Endothelial cell (in vitro differentiated cells): ENCODE results near the gene DMD. TPM values are rescaled to one million over a fixed set of nuclear protein-coding genes. Genes with fewer than 3 reads are reported as not detected.
A peak's percentile ranks its signal among the peaks of the same experiment; 100 is the strongest.

Experiments used
- DNase-seq: peaks from one replicate; pipeline ENCODE4 v3.0.0; 2021; ENCODE audit warnings: low spot score
- H3K27ac Mint-ChIP-seq: one replicate; pipeline ENCODE4 v1.8.0; 2021; ENCODE audit warnings: mixed read lengths, inconsistent platforms; ENCODE audit not compliant: unreplicated experiment
- H3K27me3 Mint-ChIP-seq: one replicate; pipeline ENCODE4 v1.8.0; 2021; ENCODE audit warnings: mild to moderate bottlenecking, moderate library complexity, mixed read lengths, inconsistent platforms; ENCODE audit not compliant: unreplicated experiment
- H3K36me3 Mint-ChIP-seq: one replicate; pipeline ENCODE4 v1.8.0; 2021; ENCODE audit warnings: mild to moderate bottlenecking, low read depth, mixed read lengths, inconsistent platforms; ENCODE audit not compliant: unreplicated experiment
- H3K4me1 Mint-ChIP-seq: one replicate; pipeline ENCODE4 v1.8.0; 2021; ENCODE audit warnings: mild to moderate bottlenecking, mixed read lengths, inconsistent platforms; ENCODE audit not compliant: unreplicated experiment
- H3K4me3 Mint-ChIP-seq: one replicate; pipeline ENCODE4 v1.8.0; 2021; ENCODE audit warnings: mild to moderate bottlenecking, mixed read lengths, inconsistent platforms; ENCODE audit not compliant: unreplicated experiment
- H3K9me3 Mint-ChIP-seq: one replicate; pipeline ENCODE4 v1.8.0; 2021; ENCODE audit warnings: mixed read lengths, inconsistent platforms; ENCODE audit not compliant: unreplicated experiment
- total RNA-seq: library from RNA; stranded (reverse); fragmentation: NEBNext Ultra II Directional; extraction: Animal tissue kit (Norgen Biotek cat#: 25700); gene quantifications from one replicate; pipeline ENCODE4 v1.2.1, GENCODE V29; 2021; ENCODE audit not compliant: unreplicated experiment
- TF ChIP-seq, protein P1 (sequence below): fragments of 200-600 bp; sonication (generic); IDR thresholded peaks from one replicate; pipeline ENCODE4 v1.5.0; 2021; ENCODE audit warnings: antibody characterized with exemption; ENCODE audit not compliant: unreplicated experiment

DMD gene
- total RNA-seq, 1 donor from 2014 or later: 5.5 TPM

DNA sequence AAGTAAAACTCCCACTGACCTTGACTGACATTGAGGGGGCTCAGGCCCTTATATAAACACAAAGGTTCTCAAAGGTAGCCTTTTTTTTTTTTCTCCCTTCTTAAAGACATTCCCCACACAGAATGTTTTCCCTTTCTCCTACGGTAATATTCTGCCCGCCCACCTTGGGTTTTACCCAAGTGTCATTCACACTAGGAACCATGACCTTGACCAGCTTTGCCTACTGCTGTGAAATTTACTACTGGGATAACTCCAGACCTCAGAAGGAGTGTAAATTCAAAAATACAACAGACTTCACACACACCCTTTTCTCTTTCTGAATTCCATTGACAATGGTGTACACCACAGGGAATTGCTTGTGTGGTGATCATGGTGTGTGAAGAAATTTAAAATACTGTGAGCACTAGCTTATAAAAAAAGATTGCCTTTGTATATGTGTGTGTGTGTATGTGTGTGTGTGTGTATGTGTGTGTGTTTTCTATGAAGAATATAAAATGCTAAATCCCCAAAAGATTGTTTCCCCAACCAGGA is 1550.0 kb downstream of the DMD start:
- DNase-seq: no peak
- TF ChIP-seq, protein P1, sequence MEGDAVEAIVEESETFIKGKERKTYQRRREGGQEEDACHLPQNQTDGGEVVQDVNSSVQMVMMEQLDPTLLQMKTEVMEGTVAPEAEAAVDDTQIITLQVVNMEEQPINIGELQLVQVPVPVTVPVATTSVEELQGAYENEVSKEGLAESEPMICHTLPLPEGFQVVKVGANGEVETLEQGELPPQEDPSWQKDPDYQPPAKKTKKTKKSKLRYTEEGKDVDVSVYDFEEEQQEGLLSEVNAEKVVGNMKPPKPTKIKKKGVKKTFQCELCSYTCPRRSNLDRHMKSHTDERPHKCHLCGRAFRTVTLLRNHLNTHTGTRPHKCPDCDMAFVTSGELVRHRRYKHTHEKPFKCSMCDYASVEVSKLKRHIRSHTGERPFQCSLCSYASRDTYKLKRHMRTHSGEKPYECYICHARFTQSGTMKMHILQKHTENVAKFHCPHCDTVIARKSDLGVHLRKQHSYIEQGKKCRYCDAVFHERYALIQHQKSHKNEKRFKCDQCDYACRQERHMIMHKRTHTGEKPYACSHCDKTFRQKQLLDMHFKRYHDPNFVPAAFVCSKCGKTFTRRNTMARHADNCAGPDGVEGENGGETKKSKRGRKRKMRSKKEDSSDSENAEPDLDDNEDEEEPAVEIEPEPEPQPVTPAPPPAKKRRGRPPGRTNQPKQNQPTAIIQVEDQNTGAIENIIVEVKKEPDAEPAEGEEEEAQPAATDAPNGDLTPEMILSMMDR: no peak
- Mint-ChIP-seq H3K36me3 (no peaks in the 10 kb centered on the region), H3K27ac (no peak overlapping the region), H3K27me3 (no peaks in the 10 kb centered on the region), H3K4me3 (no peak overlapping the region), H3K4me1 (peaks cover 3% of the 10 kb centered on the region), H3K9me3 (no peaks in the 10 kb centered on the region)

DNA sequence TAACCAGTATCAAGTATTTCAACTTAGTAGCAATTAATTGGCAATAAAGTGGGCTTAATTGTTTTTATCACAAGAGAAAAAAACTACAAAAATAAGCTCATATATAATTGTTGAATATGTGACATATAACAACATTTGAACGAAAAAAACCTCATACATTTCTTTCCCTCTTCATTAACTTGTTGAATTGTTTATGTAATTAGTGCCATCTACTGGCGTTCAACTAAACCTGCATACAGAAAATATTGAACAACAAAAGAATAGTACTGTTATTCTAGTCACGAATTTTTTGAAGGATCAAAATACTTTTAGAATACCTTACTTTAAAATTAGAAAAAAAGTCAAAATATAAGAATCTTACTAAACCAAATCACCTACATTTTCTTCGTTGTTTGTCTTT is 1553.0 kb downstream of the DMD start:
- Mint-ChIP-seq H3K36me3 (no peaks in the 10 kb centered on the region), H3K9me3 (no peaks in the 10 kb centered on the region), H3K27ac (no peak overlapping the region), H3K4me1 (peaks cover 3% of the 10 kb centered on the region), H3K27me3 (no peaks in the 10 kb centered on the region), H3K4me3 (no peak overlapping the region)
- TF ChIP-seq, protein P1: peak; percentile 56
- no peak for DNase-seq

DNA sequence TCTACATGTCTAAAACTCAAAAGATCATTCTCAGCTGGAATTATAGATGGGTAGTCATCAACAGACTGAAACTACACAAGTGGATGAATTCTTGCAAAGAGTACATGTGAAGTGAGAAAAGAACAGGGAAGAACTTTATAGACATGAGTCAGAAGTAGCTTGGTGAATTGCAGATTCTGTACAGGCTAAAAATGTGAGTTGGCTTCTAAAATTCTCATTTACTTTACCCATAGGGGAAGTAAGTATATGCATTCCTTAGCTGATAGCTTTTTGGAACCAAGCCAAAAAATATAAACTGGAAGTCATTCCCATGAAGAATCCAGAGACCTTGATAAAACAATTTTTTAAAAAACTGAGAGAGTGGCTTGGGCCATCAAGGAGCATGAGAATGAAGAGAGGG is 1555.3 kb downstream of the DMD start:
- Mint-ChIP-seq H3K27me3 (no peaks in the 10 kb centered on the region), H3K27ac (no peak overlapping the region), H3K9me3 (no peaks in the 10 kb centered on the region), H3K36me3 (no peaks in the 10 kb centered on the region), H3K4me3 (no peak overlapping the region), H3K4me1 (no peaks in the 10 kb centered on the region)
- TF ChIP-seq, protein P1: no peak
- DNase-seq: no peak

DNA sequence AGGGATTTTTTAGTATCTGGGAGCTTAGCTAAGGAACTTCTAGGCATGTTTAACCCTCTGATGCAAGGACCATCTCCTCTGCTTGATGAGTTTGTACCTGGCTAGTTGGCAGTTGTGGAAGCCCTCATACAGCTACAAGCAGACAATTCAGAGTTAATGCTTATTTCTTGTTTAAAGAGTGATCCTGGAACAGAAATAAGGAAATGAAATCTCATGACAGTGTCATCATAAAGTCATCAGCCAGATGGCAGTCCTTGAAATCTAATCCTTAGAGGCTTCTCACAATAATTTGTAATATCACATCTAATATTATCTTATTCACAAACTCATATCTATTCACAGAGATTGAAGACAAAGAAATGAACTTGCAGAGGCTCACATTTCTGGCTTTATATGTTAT is 1557.9 kb downstream of the DMD start:
- TF ChIP-seq, protein P1: no peak
- H3K9me3 Mint-ChIP-seq: no peaks in the 10 kb centered on the region
- H3K4me1 Mint-ChIP-seq: no peaks in the 10 kb centered on the region
- no peaks in the 10 kb centered on the region for H3K27me3 Mint-ChIP-seq
- no peaks in the 10 kb centered on the region for H3K36me3 Mint-ChIP-seq
- no peak overlapping the region for H3K4me3 Mint-ChIP-seq
- DNase-seq: no peak
- no peak overlapping the region for H3K27ac Mint-ChIP-seq

DNA sequence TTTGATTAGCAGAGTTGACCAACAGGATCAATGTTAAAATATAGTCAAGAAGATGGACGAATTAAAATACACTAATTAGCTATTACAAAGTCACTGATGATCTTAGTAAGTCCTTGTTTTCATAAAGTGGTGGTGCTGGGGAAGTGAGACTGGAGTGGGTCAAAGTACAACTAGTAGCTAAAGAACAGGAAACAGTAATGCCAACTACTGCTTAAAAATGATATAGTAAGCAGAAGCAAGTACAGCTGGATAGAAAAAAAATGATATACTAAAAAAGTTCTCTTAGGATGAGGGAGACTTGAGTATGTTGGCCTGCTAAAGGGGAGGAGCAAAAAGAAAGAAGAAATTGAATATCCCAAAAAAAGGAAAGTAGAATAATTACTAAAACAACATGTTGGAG is 1558.7 kb downstream of the DMD start:
- TF ChIP-seq, protein P1: no peak
- Mint-ChIP-seq H3K4me3 (no peak overlapping the region), H3K27ac (no peak overlapping the region), H3K4me1 (no peaks in the 10 kb centered on the region), H3K36me3 (no peaks in the 10 kb centered on the region), H3K27me3 (no peaks in the 10 kb centered on the region), H3K9me3 (no peaks in the 10 kb centered on the region)
- no peak for DNase-seq
